ENCODE results near the gene TAOK1. TPM values are rescaled to one million over a fixed set of nuclear protein-coding genes. Genes with fewer than 3 reads are reported as not detected.
"Not testable (repeated sequence)": the region's sequence is repeated elsewhere in the genome, so short reads cannot be mapped to it uniquely, and the experiment has no call there.

TAOK1 gene
- total and polyA plus RNA-seq, 3 donors from 2014 or later, result 28.4 to 107 (median 101) TPM

DNA sequence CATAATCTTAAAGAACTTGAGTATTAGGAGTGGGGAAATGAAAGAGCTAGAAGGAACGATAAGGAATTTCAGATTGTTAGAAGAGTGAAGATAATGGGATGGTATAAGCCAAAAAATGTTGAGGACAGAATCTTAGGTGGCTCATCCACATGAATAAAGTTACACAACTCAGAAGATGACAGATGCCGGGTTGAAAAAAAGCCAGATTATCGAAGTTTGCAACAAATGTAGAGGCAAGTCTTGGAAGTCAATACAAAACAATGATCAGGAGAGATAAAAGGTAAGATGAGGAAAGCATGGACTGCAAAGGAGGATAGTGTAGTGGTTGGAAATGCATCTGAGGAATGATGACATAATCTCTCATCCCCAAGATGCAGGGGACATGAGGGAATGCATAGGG lies 45.1 kb upstream of the TAOK1 start:
- TF ChIP-seq POLR2A (IDR thresholded peaks at IDR 0.05), result no peak
- no peak for TF ChIP-seq CTCF (IDR thresholded peaks at IDR 0.05)
- no peaks in the 10 kb centered on the region for H3K9me3 ChIP-seq

DNA sequence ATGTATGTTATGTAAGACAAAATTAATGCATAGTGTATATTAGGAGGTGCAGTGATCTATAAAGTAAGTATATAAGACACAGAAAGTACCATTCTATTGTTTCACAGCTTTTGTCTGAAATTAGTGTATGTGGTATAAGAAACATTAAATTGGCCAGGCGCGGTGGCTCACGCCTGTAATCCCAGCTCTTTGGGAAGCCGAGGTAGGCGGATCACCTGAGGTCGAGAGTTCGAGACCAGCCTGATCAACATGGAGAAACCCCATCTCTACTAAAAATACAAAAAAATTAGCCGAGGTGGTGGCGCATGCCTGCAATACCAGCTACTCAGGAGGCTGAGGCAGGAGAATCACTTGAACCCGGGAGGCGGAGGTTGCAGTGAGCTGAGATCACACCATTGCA lies 44.7 kb upstream of the TAOK1 start:
- H3K4me3 ChIP-seq; DNase-seq; H3K36me3 ChIP-seq (ENCODE audit: low read depth, missing control alignments); H3K27me3 ChIP-seq; H3K9me3 ChIP-seq; H3K4me1 ChIP-seq; intact Hi-C loops (cut with DNase I; ENCODE audit: low total_unique reads); H3K27ac ChIP-seq: not testable (repeated sequence)
- WGBS, 2 donors, result 91 to 95% methylated on average over 11 of the region's 11 CpGs

More for the DNA sequence above, 45.1 kb upstream of the TAOK1 start:
- Histone ChIP-seq H3K4me1 (no peaks in the 10 kb centered on the region), H3K4me3 (no peak overlapping the region), H3K27me3 (no peaks in the 10 kb centered on the region), H3K36me3 (ENCODE audit: low read depth, missing control alignments) (no peaks in the 10 kb centered on the region), H3K27ac (no peak overlapping the region)
- intact Hi-C loops (cut with DNase I; ENCODE audit: low total_unique reads), result no loop called here
- no peak for DNase-seq
- 76 to 81% methylated on average over 3 of the region's 3 CpGs for WGBS, 2 donors

GRCh38 chr17:29346462-29346861 lies 43.7 kb upstream of the TAOK1 start:
- Histone ChIP-seq H3K27ac (no peak overlapping the region), H3K4me1 (no peaks in the 10 kb centered on the region), H3K4me3 (no peak overlapping the region), H3K9me3 (no peaks in the 10 kb centered on the region), H3K36me3 (ENCODE audit: low read depth, missing control alignments) (no peaks in the 10 kb centered on the region), H3K27me3 (no peaks in the 10 kb centered on the region)
- no peak for TF ChIP-seq CTCF (IDR thresholded peaks at IDR 0.05)
- DNase-seq, result no peak
- 90 to 96% methylated on average over 4 to 6 of the region's 6 CpGs for WGBS, 2 donors
- intact Hi-C loops (cut with DNase I; ENCODE audit: low total_unique reads), result no loop called here

DNA sequence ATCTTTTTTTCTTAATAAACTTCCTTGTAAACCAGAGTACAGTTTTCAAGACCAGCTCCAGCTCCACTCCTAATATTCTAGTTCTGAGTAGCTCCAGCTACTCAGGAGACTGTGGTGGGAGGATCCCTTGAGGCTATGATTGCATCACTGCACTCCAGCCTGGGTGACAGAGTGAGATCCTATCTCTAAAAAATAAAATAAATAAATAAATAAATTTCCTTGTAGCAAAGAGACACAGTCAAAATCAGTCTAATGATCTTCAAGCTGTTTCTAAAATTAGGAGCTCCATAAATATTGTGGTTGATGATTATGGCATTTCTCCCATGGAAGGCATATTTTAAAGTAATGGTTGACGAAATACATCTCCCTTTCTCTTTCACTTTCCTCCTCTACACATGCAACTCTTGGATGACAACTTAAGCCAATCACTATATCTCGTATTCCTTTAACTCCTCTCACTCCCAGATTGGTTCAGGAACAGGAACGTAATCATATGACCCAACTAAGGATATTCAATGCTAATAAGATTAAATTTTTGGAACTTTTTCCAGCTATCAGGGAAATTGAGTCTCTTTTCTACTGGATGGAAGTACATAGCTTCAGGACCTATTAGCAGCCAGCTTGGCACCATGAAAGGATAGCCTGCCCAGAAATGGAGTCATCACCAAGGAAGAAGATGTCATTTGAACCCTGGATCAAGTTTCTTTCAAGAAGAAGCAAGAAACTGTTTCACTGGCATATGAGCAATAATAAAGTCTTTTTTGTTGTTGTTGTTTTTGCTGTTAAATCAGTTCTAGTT lies 42.1 kb upstream of the TAOK1 start:
- intact Hi-C loops (cut with DNase I; ENCODE audit: low total_unique reads), result no loop called here

GRCh38 chr17:29349409-29349808 lies 40.8 kb upstream of the TAOK1 start:
- intact Hi-C loops (cut with DNase I; ENCODE audit: low total_unique reads), result no loop called here

More for the DNA sequence above, 42.1 kb upstream of the TAOK1 start:
- DNase-seq, result no peak
- no peak overlapping the region for H3K4me3 ChIP-seq
- TF ChIP-seq POLR2A (IDR thresholded peaks at IDR 0.05), result no peak
- TF ChIP-seq CTCF (IDR thresholded peaks at IDR 0.05), result no peak
- H3K27ac ChIP-seq, result no peak overlapping the region
- H3K9me3 ChIP-seq, result no peaks in the 10 kb centered on the region
- H3K36me3 ChIP-seq (ENCODE audit: low read depth, missing control alignments), result no peaks in the 10 kb centered on the region
- H3K4me1 ChIP-seq, result no peaks in the 10 kb centered on the region
- H3K27me3 ChIP-seq, result no peaks in the 10 kb centered on the region
- 82 to 89% methylated on average over 3 of the region's 3 CpGs for WGBS, 2 donors

More at GRCh38 chr17:29349409-29349808, 40.8 kb upstream of the TAOK1 start:
- H3K27ac ChIP-seq, result no peak overlapping the region
- DNase-seq, result no peak
- H3K4me3 ChIP-seq, result no peak overlapping the region
- H3K36me3 ChIP-seq (ENCODE audit: low read depth, missing control alignments), result no peaks in the 10 kb centered on the region
- H3K9me3 ChIP-seq, result no peaks in the 10 kb centered on the region
- TF ChIP-seq POLR2A (IDR thresholded peaks at IDR 0.05) (no peak), CTCF (IDR thresholded peaks at IDR 0.05) (no peak)
- no peaks in the 10 kb centered on the region for H3K4me1 ChIP-seq
- H3K27me3 ChIP-seq, result no peaks in the 10 kb centered on the region
- WGBS, 2 donors, result 58 to 78% methylated on average over 2 of the region's 2 CpGs
